ENCODE results near the gene NUDT3.

The NUDT3 gene

GRCh38 chr6:34233867-34234266 lies 158.6 kb downstream of the NUDT3 start:
- H3F3A ChIP-seq (ENCODE audit: insufficient read depth, low read length): no peaks in the 10 kb centered on the region
- no peaks in the 10 kb centered on the region for H3K27me3 ChIP-seq (replicated peaks; ENCODE audit: insufficient read depth, low read length)
- no peaks in the 10 kb centered on the region for H4K20me1 ChIP-seq (ENCODE audit: insufficient read depth, low read length)
- H3K4me2 ChIP-seq (ENCODE audit: low read depth, low read length): no peak overlapping the region
- H3K79me2 ChIP-seq (ENCODE audit: low read length): peaks cover 14% of the 10 kb centered on the region
- no peaks in the 10 kb centered on the region for H3K9me2 ChIP-seq (replicated peaks; ENCODE audit: insufficient read depth, low read length)
- H3K4me1 ChIP-seq (ENCODE audit: low read length): 0 out of 2 replicates have a peak, but pooled peaks cover 9% of the 10 kb centered on the region
- no peak overlapping the region for H3K4me3 ChIP-seq (ENCODE audit: low read length)
- no peak overlapping the region for H2AFZ ChIP-seq (ENCODE audit: low read length)
- H3K9ac ChIP-seq (ENCODE audit: low read length): no peak overlapping the region
- H3K36me3 ChIP-seq (replicated peaks; ENCODE audit: insufficient read depth, low read length): no peaks in the 10 kb centered on the region
- DNase-seq: no peak
- no peaks in the 10 kb centered on the region for H3K9me3 ChIP-seq (replicated peaks; ENCODE audit: insufficient read depth, low read length)
- no peak overlapping the region for H3K27ac ChIP-seq (ENCODE audit: low read length)
- TF ChIP-seq CTCF (IDR thresholded peaks at IDR 0.05; ENCODE audit: low read length) (no peak), EZH2phosphoT487 (IDR thresholded peaks at IDR 0.05; ENCODE audit: low read length) (no peak), EZH2 (optimal IDR thresholded peaks at IDR 0.05; ENCODE audit: low read depth, low read length) (no peak)

GRCh38 chr6:34232901-34233300 lies 159.6 kb downstream of the NUDT3 start:
- no peak for DNase-seq
- Histone ChIP-seq H3K4me2 (ENCODE audit: low read depth, low read length) (no peak overlapping the region), H3K36me3 (replicated peaks; ENCODE audit: insufficient read depth, low read length) (no peaks in the 10 kb centered on the region), H3K4me3 (ENCODE audit: low read length) (no peak overlapping the region), H3K27ac (ENCODE audit: low read length) (no peak overlapping the region), H3K79me2 (ENCODE audit: low read length) (peaks cover 4% of the 10 kb centered on the region), H3K9ac (ENCODE audit: low read length) (no peak overlapping the region), H3K27me3 (replicated peaks; ENCODE audit: insufficient read depth, low read length) (no peaks in the 10 kb centered on the region), H3K4me1 (ENCODE audit: low read length) (0 out of 2 replicates have a peak, but pooled peaks cover 4% of the 10 kb centered on the region), H4K20me1 (ENCODE audit: insufficient read depth, low read length) (no peaks in the 10 kb centered on the region), H2AFZ (ENCODE audit: low read length) (no peak overlapping the region), H3F3A (ENCODE audit: insufficient read depth, low read length) (no peaks in the 10 kb centered on the region), H3K9me3 (replicated peaks; ENCODE audit: insufficient read depth, low read length) (no peaks in the 10 kb centered on the region), H3K9me2 (replicated peaks; ENCODE audit: insufficient read depth, low read length) (no peaks in the 10 kb centered on the region)
- TF ChIP-seq EZH2 (optimal IDR thresholded peaks at IDR 0.05; ENCODE audit: low read depth, low read length) (no peak), CTCF (IDR thresholded peaks at IDR 0.05; ENCODE audit: low read length) (no peak), EZH2phosphoT487 (IDR thresholded peaks at IDR 0.05; ENCODE audit: low read length) (no peak)

GRCh38 chr6:34231566-34232336 lies 160.7 kb downstream of the NUDT3 start:
- no peak overlapping the region for H2AFZ ChIP-seq (ENCODE audit: low read length)
- H3K27me3 ChIP-seq (replicated peaks; ENCODE audit: insufficient read depth, low read length): no peaks in the 10 kb centered on the region
- H3K4me1 ChIP-seq (ENCODE audit: low read length): 0 out of 2 replicates have a peak, but pooled peaks cover 4% of the 10 kb centered on the region
- no peaks in the 10 kb centered on the region for H3K9me2 ChIP-seq (replicated peaks; ENCODE audit: insufficient read depth, low read length)
- TF ChIP-seq EZH2 (optimal IDR thresholded peaks at IDR 0.05; ENCODE audit: low read depth, low read length) (no peak), EZH2phosphoT487 (IDR thresholded peaks at IDR 0.05; ENCODE audit: low read length) (no peak), CTCF (IDR thresholded peaks at IDR 0.05; ENCODE audit: low read length) (no peak)
- H3K9me3 ChIP-seq (replicated peaks; ENCODE audit: insufficient read depth, low read length): no peaks in the 10 kb centered on the region
- no peak overlapping the region for H3K9ac ChIP-seq (ENCODE audit: low read length)
- no peaks in the 10 kb centered on the region for H3K79me2 ChIP-seq (ENCODE audit: low read length)
- no peak overlapping the region for H3K4me3 ChIP-seq (ENCODE audit: low read length)
- no peak overlapping the region for H3K27ac ChIP-seq (ENCODE audit: low read length)
- no peak overlapping the region for H3K4me2 ChIP-seq (ENCODE audit: low read depth, low read length)
- H3K36me3 ChIP-seq (replicated peaks; ENCODE audit: insufficient read depth, low read length): no peaks in the 10 kb centered on the region
- H4K20me1 ChIP-seq (ENCODE audit: insufficient read depth, low read length): no peaks in the 10 kb centered on the region
- no peak for DNase-seq
- no peaks in the 10 kb centered on the region for H3F3A ChIP-seq (ENCODE audit: insufficient read depth, low read length)
